ENCODE measurements around the gene ANKRD24. TPM values are rescaled to one million over a fixed set of nuclear protein-coding genes. Genes with fewer than 3 reads are reported as not detected.

ANKRD24 gene
- total RNA-seq, 1 donor from 2014 or later: 0.15 TPM

DNA sequence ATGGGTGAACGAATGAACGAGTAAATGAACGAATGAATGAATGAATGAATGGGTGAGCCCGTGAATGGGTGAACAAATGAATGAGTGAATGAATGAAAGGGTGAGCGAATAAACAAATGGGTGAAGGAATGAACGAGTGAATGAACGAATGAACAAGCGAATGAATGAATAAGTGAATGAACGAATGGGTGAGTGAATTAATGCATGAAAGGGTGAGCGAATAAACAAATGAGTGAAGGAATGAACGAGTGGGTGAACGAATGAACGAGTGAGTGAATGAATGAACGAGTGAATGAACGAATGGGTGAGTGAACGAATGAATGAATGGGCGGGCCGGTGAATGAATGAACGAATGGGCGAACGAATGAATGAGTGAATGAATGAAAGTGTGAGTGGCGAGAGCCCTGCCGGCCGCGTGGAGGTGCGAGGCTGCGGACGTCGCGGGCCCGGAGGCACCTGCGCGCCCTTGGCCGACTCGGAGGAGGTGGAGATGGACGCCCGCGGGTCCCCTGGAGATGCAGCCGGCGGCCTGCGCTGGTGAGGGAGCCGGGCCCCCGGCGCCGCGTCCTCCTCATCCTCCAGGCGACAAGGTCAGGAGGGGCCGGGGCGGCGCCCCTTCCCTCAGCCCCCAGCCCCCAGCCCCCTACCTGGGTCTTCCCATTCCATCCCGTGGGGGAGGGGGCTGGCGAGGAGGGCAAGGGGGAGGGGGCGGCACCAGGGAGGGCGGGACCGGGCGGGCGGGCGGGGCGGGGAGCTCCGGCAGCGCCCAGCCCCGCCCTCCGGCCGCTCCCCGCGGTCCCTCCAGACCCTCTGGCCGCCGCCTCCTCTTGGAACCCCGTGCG, 15.4 kb downstream of the ANKRD24 start:
- Histone ChIP-seq H4K20me1 (ENCODE audit: low read depth) (no peaks in the 10 kb centered on the region), H3F3A (ENCODE audit: low read depth) (peaks cover 14% of the 10 kb centered on the region), H2AFZ (replicated peaks) (peak overlapping the region; percentile 55), H3K4me1 (no peaks in the 10 kb centered on the region), H3K4me2 (peak overlapping the region; percentile 72), H3K9me3 (ENCODE audit: low read depth) (no peaks in the 10 kb centered on the region), H3K36me3 (no peaks in the 10 kb centered on the region), H3K27ac (no peak overlapping the region), H3K4me3 (peak overlapping the region; percentile 59), H3K9ac (no peak overlapping the region), H3K79me2 (ENCODE audit: low read depth) (no peaks in the 10 kb centered on the region), H3K27me3 (peaks cover 81% of the 10 kb centered on the region)
- Mint-ChIP-seq H3K36me3 (peaks cover 2% of the 10 kb centered on the region), H3K27ac (no peak overlapping the region), H3K9me3 (peaks cover 12% of the 10 kb centered on the region), H3K27me3 (ENCODE audit: insufficient read depth, low read depth) (peaks cover 43% of the 10 kb centered on the region), H3K4me1 (peaks cover 12% of the 10 kb centered on the region), H3K4me3 (peak overlapping the region; percentile 72)
- TF ChIP-seq EZH2 (IDR thresholded peaks at IDR 0.05): peak; percentile 47
- TF ChIP-seq, protein P1, sequence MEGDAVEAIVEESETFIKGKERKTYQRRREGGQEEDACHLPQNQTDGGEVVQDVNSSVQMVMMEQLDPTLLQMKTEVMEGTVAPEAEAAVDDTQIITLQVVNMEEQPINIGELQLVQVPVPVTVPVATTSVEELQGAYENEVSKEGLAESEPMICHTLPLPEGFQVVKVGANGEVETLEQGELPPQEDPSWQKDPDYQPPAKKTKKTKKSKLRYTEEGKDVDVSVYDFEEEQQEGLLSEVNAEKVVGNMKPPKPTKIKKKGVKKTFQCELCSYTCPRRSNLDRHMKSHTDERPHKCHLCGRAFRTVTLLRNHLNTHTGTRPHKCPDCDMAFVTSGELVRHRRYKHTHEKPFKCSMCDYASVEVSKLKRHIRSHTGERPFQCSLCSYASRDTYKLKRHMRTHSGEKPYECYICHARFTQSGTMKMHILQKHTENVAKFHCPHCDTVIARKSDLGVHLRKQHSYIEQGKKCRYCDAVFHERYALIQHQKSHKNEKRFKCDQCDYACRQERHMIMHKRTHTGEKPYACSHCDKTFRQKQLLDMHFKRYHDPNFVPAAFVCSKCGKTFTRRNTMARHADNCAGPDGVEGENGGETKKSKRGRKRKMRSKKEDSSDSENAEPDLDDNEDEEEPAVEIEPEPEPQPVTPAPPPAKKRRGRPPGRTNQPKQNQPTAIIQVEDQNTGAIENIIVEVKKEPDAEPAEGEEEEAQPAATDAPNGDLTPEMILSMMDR (IDR thresholded peaks at IDR 0.05): no peak
- peak; percentile 74 for DNase-seq (ENCODE audit: low spot score)

DNA sequence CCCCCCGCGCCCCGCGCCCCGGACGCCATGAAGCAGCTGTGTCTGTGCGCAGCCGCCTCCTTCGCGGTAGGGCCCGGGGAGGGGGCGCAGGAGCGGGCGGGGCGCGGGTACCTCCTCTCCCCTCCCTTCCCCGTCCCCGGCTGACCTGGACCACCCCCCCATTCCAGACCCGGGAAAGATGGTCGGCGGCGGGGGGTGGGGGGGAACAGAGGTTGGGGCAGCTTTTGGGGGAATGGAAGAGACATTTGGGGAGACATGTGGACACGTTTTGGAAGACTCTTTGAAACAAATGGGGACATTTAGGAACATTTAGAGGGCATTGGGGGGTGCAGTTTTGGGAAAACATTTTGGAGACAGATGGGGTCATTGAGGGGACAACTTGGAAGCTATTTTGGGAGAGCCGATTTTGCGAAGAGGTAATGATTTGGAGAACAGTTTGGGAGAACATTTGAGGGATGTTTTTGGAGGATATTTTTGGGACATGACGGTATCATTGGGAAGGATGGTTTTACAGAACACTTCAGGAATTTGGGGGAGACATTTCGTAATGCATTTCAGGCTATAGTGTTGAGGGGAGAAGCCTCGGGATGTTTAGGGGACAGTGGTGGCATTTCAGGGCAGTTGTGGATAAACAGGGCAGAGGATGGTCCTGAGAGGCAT, 16.1 kb downstream of the ANKRD24 start:
- H3K27me3 ChIP-seq: peaks cover 81% of the 10 kb centered on the region
- no peak for DNase-seq (ENCODE audit: low spot score)
- TF ChIP-seq, protein P1 (IDR thresholded peaks at IDR 0.05): no peak
- peak; percentile 32 for TF ChIP-seq EZH2phosphoT487 (IDR thresholded peaks at IDR 0.05)
- peak; percentile 73 for TF ChIP-seq EZH2 (IDR thresholded peaks at IDR 0.05)
- no peak overlapping the region for H3K27ac ChIP-seq
- H3K36me3 Mint-ChIP-seq: peaks cover 2% of the 10 kb centered on the region
- H3K9me3 Mint-ChIP-seq: peaks cover 12% of the 10 kb centered on the region
- H3K4me1 Mint-ChIP-seq: peaks cover 10% of the 10 kb centered on the region
- H2AFZ ChIP-seq (replicated peaks): peak overlapping the region; percentile 55
- H3K27me3 Mint-ChIP-seq (ENCODE audit: insufficient read depth, low read depth): peaks cover 43% of the 10 kb centered on the region
- H3K4me3 Mint-ChIP-seq: peak overlapping the region; percentile 31
- H3K9me3 ChIP-seq (ENCODE audit: low read depth): no peaks in the 10 kb centered on the region
- peaks cover 14% of the 10 kb centered on the region for H3F3A ChIP-seq (ENCODE audit: low read depth)
- H3K9ac ChIP-seq: no peak overlapping the region
- H3K4me3 ChIP-seq: peak overlapping the region; percentile 59
- H3K27ac Mint-ChIP-seq: no peak overlapping the region
- no peaks in the 10 kb centered on the region for H3K79me2 ChIP-seq (ENCODE audit: low read depth)
- H4K20me1 ChIP-seq (ENCODE audit: low read depth): no peaks in the 10 kb centered on the region
- H3K4me2 ChIP-seq: peak overlapping the region; percentile 72
- H3K4me1 ChIP-seq: no peaks in the 10 kb centered on the region
- no peaks in the 10 kb centered on the region for H3K36me3 ChIP-seq

DNA sequence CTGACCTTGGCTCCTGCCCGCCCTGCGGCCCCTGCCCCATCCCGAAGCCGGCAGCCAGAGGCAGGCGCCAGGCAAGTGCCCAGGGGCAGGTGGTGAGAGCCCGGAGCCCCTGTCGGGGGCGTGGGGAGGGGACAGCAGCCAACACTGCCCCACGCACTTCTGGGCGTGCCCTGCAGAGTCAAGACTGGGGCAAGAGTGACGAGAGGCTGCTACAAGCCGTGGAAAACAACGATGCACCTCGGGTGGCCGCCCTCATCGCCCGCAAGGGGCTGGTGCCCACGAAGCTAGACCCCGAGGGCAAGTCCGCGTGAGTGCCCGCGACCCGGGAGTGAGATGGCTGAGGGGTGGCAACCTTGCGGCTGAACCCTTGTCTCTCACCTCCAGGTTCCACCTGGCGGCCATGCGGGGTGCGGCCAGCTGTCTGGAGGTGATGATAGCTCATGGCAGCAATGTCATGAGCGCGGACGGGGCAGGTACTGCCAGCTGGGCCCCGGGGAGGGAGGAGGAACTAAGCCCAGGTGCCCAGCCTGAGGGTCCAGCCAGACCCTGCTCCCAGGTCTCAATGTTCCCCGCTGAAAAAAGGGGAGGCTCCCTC, 17.3 kb downstream of the ANKRD24 start:
- H3K36me3 ChIP-seq: no peaks in the 10 kb centered on the region
- Mint-ChIP-seq H3K4me3 (no peak overlapping the region), H3K4me1 (peaks cover 8% of the 10 kb centered on the region), H3K27ac (no peak overlapping the region), H3K9me3 (peaks cover 12% of the 10 kb centered on the region), H3K27me3 (ENCODE audit: insufficient read depth, low read depth) (peaks cover 38% of the 10 kb centered on the region), H3K36me3 (peaks cover 2% of the 10 kb centered on the region)
- no peaks in the 10 kb centered on the region for H3K79me2 ChIP-seq (ENCODE audit: low read depth)
- no peak overlapping the region for H2AFZ ChIP-seq (replicated peaks)
- H3K27me3 ChIP-seq: peaks cover 70% of the 10 kb centered on the region
- TF ChIP-seq, protein P1 (IDR thresholded peaks at IDR 0.05): peak; percentile 37
- TF ChIP-seq EZH2phosphoT487 (IDR thresholded peaks at IDR 0.05): no peak
- H3K9me3 ChIP-seq (ENCODE audit: low read depth): no peaks in the 10 kb centered on the region
- no peak overlapping the region for H3K4me2 ChIP-seq
- H4K20me1 ChIP-seq (ENCODE audit: low read depth): no peaks in the 10 kb centered on the region
- H3K4me1 ChIP-seq: no peaks in the 10 kb centered on the region
- no peak overlapping the region for H3K4me3 ChIP-seq
- no peak overlapping the region for H3K27ac ChIP-seq
- no peak overlapping the region for H3K9ac ChIP-seq
- DNase-seq (ENCODE audit: low spot score): peak; percentile 37
- peaks cover 14% of the 10 kb centered on the region for H3F3A ChIP-seq (ENCODE audit: low read depth)

Measured in neural progenitor cell (in vitro differentiated cells).